ENCODE data around the gene PGK1. TPM values are rescaled to one million over a fixed set of nuclear protein-coding genes. Genes with fewer than 3 reads are reported as not detected.
"Not testable (repeated sequence)": the region's sequence is repeated elsewhere in the genome, so short reads cannot be mapped to it uniquely, and the experiment has no call there.

Gene PGK1
- polyA plus RNA-seq (2011; rRNA removed), result 394 and 442 TPM in 2 replicates
- 206 and 209 TPM in 2 replicates for polyA minus RNA-seq (2011; rRNA and poly(A)+ RNA removed)

GRCh38 chrX:78103623-78104446 is at the start of gene PGK1:
TSS of gene PGK1 (plus strand) at chrX:78104248. CDS start at chrX:78104341, 93 bp downstream.
- Histone ChIP-seq H3K4me3 (ENCODE audit: low read depth, low read length) (peak within 1 kb of the TSS; percentile 80), H3K27ac (ENCODE audit: low read depth, low read length) (peak within 1 kb of the TSS; percentile 89), H3K27me3 (ENCODE audit: control insufficient read depth, insufficient read depth, low read length) (no peaks in the 10 kb centered on the region), H3K9me3 (ENCODE audit: control insufficient read depth, insufficient read depth, low read length) (no peaks in the 10 kb centered on the region)
- ChIA-PET POLR2A (interaction anchor here (0.9 to 1.1 kb wide), 3 partner anchors 36 to 205 kb away, joined by 3 read pairs; partner anchors contain the start of gene TAF9B), CTCF (interaction anchor here (0.9 to 1.2 kb wide), 2 partner anchors 11 to 205 kb away, joined by 3 to 5 read pairs; partner anchors contain the start of gene COX7B)
- peak; percentile 94 for DNase-seq (ENCODE audit: low read depth, low spot score)
- TF ChIP-seq, protein P1, sequence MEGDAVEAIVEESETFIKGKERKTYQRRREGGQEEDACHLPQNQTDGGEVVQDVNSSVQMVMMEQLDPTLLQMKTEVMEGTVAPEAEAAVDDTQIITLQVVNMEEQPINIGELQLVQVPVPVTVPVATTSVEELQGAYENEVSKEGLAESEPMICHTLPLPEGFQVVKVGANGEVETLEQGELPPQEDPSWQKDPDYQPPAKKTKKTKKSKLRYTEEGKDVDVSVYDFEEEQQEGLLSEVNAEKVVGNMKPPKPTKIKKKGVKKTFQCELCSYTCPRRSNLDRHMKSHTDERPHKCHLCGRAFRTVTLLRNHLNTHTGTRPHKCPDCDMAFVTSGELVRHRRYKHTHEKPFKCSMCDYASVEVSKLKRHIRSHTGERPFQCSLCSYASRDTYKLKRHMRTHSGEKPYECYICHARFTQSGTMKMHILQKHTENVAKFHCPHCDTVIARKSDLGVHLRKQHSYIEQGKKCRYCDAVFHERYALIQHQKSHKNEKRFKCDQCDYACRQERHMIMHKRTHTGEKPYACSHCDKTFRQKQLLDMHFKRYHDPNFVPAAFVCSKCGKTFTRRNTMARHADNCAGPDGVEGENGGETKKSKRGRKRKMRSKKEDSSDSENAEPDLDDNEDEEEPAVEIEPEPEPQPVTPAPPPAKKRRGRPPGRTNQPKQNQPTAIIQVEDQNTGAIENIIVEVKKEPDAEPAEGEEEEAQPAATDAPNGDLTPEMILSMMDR (IDR thresholded peaks at IDR 0.05; ENCODE audit: low read depth, low read length), result no peak

GRCh38 chrX:78063687-78064086 is 40.4 kb upstream of the PGK1 start:
- ChIA-PET POLR2A (no interaction called here), CTCF (no interaction called here)
- H3K27me3 ChIP-seq (ENCODE audit: control insufficient read depth, insufficient read depth, low read length), result no peaks in the 10 kb centered on the region
- no peak overlapping the region for H3K4me3 ChIP-seq (ENCODE audit: low read depth, low read length)
- no peak for DNase-seq (ENCODE audit: low read depth, low spot score)
- H3K27ac ChIP-seq (ENCODE audit: low read depth, low read length), result no peak overlapping the region
- TF ChIP-seq, protein P1 (IDR thresholded peaks at IDR 0.05; ENCODE audit: low read depth, low read length), result no peak
- no peaks in the 10 kb centered on the region for H3K9me3 ChIP-seq (ENCODE audit: control insufficient read depth, insufficient read depth, low read length)

DNA sequence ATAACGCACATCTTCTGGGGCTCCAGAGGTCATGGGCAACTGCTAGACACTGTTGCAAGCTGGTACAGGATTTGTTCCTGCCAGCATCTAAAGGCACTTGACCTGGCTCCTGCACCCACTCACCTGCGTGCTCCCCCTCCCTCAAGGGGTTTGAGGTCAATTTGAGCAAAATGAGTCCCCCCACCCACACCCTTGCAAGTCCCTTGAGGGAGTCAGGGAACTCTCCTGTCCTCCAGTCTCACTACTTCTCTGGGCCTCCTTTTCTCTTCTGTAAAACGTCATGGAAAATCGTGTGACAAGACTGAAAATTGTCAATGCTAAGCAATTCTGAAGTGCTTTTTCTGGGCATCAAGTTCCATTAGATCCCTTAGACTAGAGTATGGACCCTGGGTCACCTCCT is 39.9 kb upstream of the PGK1 start:
- H3K9me3 ChIP-seq (ENCODE audit: control insufficient read depth, insufficient read depth, low read length), result no peaks in the 10 kb centered on the region; the same call in 1 of the 2 replicates
- no peak overlapping the region for H3K27ac ChIP-seq (ENCODE audit: low read depth, low read length)
- TF ChIP-seq, protein P1 (IDR thresholded peaks at IDR 0.05; ENCODE audit: low read depth, low read length), result no peak
- no peak overlapping the region for H3K4me3 ChIP-seq (ENCODE audit: low read depth, low read length)
- no peaks in the 10 kb centered on the region for H3K27me3 ChIP-seq (ENCODE audit: control insufficient read depth, insufficient read depth, low read length)
- DNase-seq (ENCODE audit: low read depth, low spot score), result no peak
- ChIA-PET POLR2A (no interaction called here), CTCF (no interaction called here)

GRCh38 chrX:78064698-78065601 is 39.1 kb upstream of the PGK1 start:
- H3K4me3 ChIP-seq (ENCODE audit: low read depth, low read length); H3K9me3 ChIP-seq (ENCODE audit: control insufficient read depth, insufficient read depth, low read length); H3K27me3 ChIP-seq (ENCODE audit: control insufficient read depth, insufficient read depth, low read length): not testable (repeated sequence)
- peak; percentile 54 for DNase-seq (ENCODE audit: low read depth, low spot score)
- ChIA-PET CTCF (interaction anchor here (0.9 kb wide), 1 partner anchor 40 kb away, joined by 3 read pairs; no protein-coding TSS in a partner anchor), POLR2A (interaction anchor here (0.6 to 0.9 kb wide), 2 partner anchors 39 to 109 kb away, joined by 3 to 4 read pairs; partner anchors contain the start of gene PGK1)
- peak overlapping the region; percentile 91 for H3K27ac ChIP-seq (ENCODE audit: low read depth, low read length)

- H3K4me3 ChIP-seq (ENCODE audit: low read depth, low read length), result no peak overlapping the region
- ChIA-PET CTCF (no interaction called here), POLR2A (interaction anchor here (0.6 kb wide), 1 partner anchor 67 kb away, joined by 4 read pairs; no protein-coding TSS in a partner anchor)
- H3K27me3 ChIP-seq (ENCODE audit: control insufficient read depth, insufficient read depth, low read length), result no peaks in the 10 kb centered on the region
- no peaks in the 10 kb centered on the region; the same call in 1 of the 2 replicates for H3K9me3 ChIP-seq (ENCODE audit: control insufficient read depth, insufficient read depth, low read length)
- peak; percentile 34 for DNase-seq (ENCODE audit: low read depth, low spot score)
- peak overlapping the region; percentile 91 for H3K27ac ChIP-seq (ENCODE audit: low read depth, low read length)
- TF ChIP-seq, protein P1 (IDR thresholded peaks at IDR 0.05; ENCODE audit: low read depth, low read length), result no peak
These were observed 37.9 kb upstream of the PGK1 start for GRCh38 chrX:78066110-78066509.

All from AG04450 (cell line).